HG03095 (cell line): Measurements from ENCODE around the gene ELANE.

Source experiments
- ATAC-seq: cut with Tn5 transposase; IDR thresholded peaks from one replicate; pipeline ENCODE4 v1.9.1; 2021; ENCODE audit warnings: moderate library complexity; ENCODE audit not compliant: unreplicated experiment

Gene ELANE

GRCh38 chr19:852136-853013 is at the start of gene ELANE:
ELANE (plus strand) TSS chr19:852303; CDS start chr19:852329, 26 bp downstream.
- ATAC-seq, result no peak

GRCh38 chr19:802498-803098 is 49.5 kb upstream of the ELANE start:
- no peak for ATAC-seq

- no peak for ATAC-seq
Observed at GRCh38 chr19:803099-803561, 49.0 kb upstream of the ELANE start.

- ATAC-seq, result no peak
Observed at GRCh38 chr19:803686-804418, 48.3 kb upstream of the ELANE start.

- no peak for ATAC-seq
Observed at GRCh38 chr19:804419-805165, 47.5 kb upstream of the ELANE start.

GRCh38 chr19:805166-805551 is 46.9 kb upstream of the ELANE start:
- no peak for ATAC-seq

- no peak for ATAC-seq
Observed at GRCh38 chr19:805600-806550, 46.2 kb upstream of the ELANE start.

- ATAC-seq, result no peak
Observed at GRCh38 chr19:806815-807421, 45.2 kb upstream of the ELANE start.

- ATAC-seq, result no peak
Observed at GRCh38 chr19:807627-808422, 44.3 kb upstream of the ELANE start.

GRCh38 chr19:808423-808775 is 43.7 kb upstream of the ELANE start:
- no peak for ATAC-seq

GRCh38 chr19:810077-810855 is 41.8 kb upstream of the ELANE start:
- ATAC-seq, result no peak

- no peak for ATAC-seq
Observed at GRCh38 chr19:810883-811489, 41.1 kb upstream of the ELANE start.

GRCh38 chr19:811506-812048 is 40.5 kb upstream of the ELANE start:
- ATAC-seq, result no peak

GRCh38 chr19:812049-812746 is 39.9 kb upstream of the ELANE start:
- ATAC-seq, result no peak

- no peak for ATAC-seq
Observed at GRCh38 chr19:812747-813218, 39.3 kb upstream of the ELANE start.
